Mesodermal cell (in vitro differentiated cells): Measurements from ENCODE around the gene FBXW4.
"Not testable (repeated sequence)": the region's sequence is repeated elsewhere in the genome, so short reads cannot be mapped to it uniquely, and the experiment has no call there.

Experiments
- H3K27ac ChIP-seq: 2 replicates; pipeline ENCODE4 v1.7.0; 2013; ENCODE audit warnings: mild to moderate bottlenecking, low read depth, low read length, moderate library complexity; ENCODE audit not compliant: severe bottlenecking
- H3K36me3 ChIP-seq: 2 replicates; pipeline ENCODE4 v1.7.1; 2013; ENCODE audit warnings: mild to moderate bottlenecking, low read length, moderate library complexity; ENCODE audit not compliant: control insufficient read depth, insufficient read depth
- H3K4me1 ChIP-seq: one replicate; pipeline ENCODE4 v1.7.1; 2013; ENCODE audit warnings: mild to moderate bottlenecking, low read length; ENCODE audit not compliant: insufficient read depth, control insufficient read depth, poor library complexity, severe bottlenecking
- H3K4me3 ChIP-seq: 2 replicates; pipeline ENCODE4 v1.7.0; 2013; ENCODE audit warnings: low read length, control low read depth, mild to moderate bottlenecking; ENCODE audit not compliant: insufficient read depth, poor library complexity, severe bottlenecking; ENCODE audit errors: extremely low read depth
- H3K9me3 ChIP-seq: 2 replicates; pipeline ENCODE4 v1.7.1; 2013; ENCODE audit warnings: mild to moderate bottlenecking, low read length, moderate library complexity; ENCODE audit not compliant: control insufficient read depth
- WGBS, 2 experiments: methylation state at CpG; one replicate each; pipeline ENCODE4 v1.1.5; 2013; ENCODE audit warnings: missing lambda C conversion rate in 2 of 2; ENCODE audit not compliant: insufficient coverage in 2 of 2; 5-methylcytosine and 5-hydroxymethylcytosine counted together

The FBXW4 gene

GRCh38 chr10:101611096-101611905, 83.7 kb downstream of the FBXW4 start:
- no peak overlapping the region for H3K27ac ChIP-seq
- 93 to 94% methylated on average over 12 to 13 of the region's 16 CpGs for WGBS, 2 experiments
- H3K4me3 ChIP-seq, result no peak overlapping the region
- H3K9me3 ChIP-seq, result no peaks in the 10 kb centered on the region
- H3K36me3 ChIP-seq, result peaks cover 27% of the 10 kb centered on the region
- peaks cover 38% of the 10 kb centered on the region for H3K4me1 ChIP-seq

GRCh38 chr10:101609481-101609880, 85.5 kb downstream of the FBXW4 start:
- Histone ChIP-seq H3K4me1 (peaks cover 38% of the 10 kb centered on the region), H3K4me3 (no peak overlapping the region), H3K9me3 (no peaks in the 10 kb centered on the region), H3K27ac (peak overlapping the region; percentile 11), H3K36me3 (peaks cover 37% of the 10 kb centered on the region)
- 85 to 100% methylated on average over 2 of the region's 4 CpGs for WGBS, 2 experiments

GRCh38 chr10:101607124-101607523, 87.8 kb downstream of the FBXW4 start:
- H3K4me1 ChIP-seq, result peaks cover 38% of the 10 kb centered on the region

GRCh38 chr10:101602761-101603398, 92.1 kb downstream of the FBXW4 start:
- Histone ChIP-seq H3K4me1 (peaks cover 14% of the 10 kb centered on the region), H3K9me3 (no peaks in the 10 kb centered on the region), H3K27ac (no peak overlapping the region), H3K4me3 (no peak overlapping the region), H3K36me3 (peaks cover 9% of the 10 kb centered on the region)
- 0 to 40% methylated on average over 2 to 5 of the region's 6 CpGs for WGBS, 2 experiments

More at GRCh38 chr10:101607124-101607523, 87.8 kb downstream of the FBXW4 start:
- no peaks in the 10 kb centered on the region for H3K9me3 ChIP-seq
- 0% methylated on average over 1 of the region's 2 CpGs; no CpG with 5 or more reads in 1 of the 2 experiments for WGBS, 2 experiments
- H3K4me3 ChIP-seq, result no peak overlapping the region
- H3K27ac ChIP-seq, result peak overlapping the region; percentile 13
- peaks cover 31% of the 10 kb centered on the region for H3K36me3 ChIP-seq

GRCh38 chr10:101601541-101601940, 93.4 kb downstream of the FBXW4 start:
- H3K27ac ChIP-seq, result no peak overlapping the region
- no peaks in the 10 kb centered on the region for H3K9me3 ChIP-seq
- no peak overlapping the region for H3K4me3 ChIP-seq
- peaks cover under 1% of the 10 kb centered on the region for H3K4me1 ChIP-seq
- peaks cover 9% of the 10 kb centered on the region for H3K36me3 ChIP-seq
- WGBS, 2 experiments, result 80% methylated on average over 1 of the region's 1 CpG; no CpG with 5 or more reads in 1 of the 2 experiments

GRCh38 chr10:101597091-101597900, 97.7 kb downstream of the FBXW4 start:
- Histone ChIP-seq H3K9me3 (no peaks in the 10 kb centered on the region), H3K4me1 (no peaks in the 10 kb centered on the region), H3K36me3 (no peaks in the 10 kb centered on the region), H3K4me3 (no peak overlapping the region), H3K27ac (no peak overlapping the region)
- WGBS, 2 experiments, result 71 to 76% methylated on average over 11 to 12 of the region's 14 CpGs

- H3K36me3 ChIP-seq, result no peaks in the 10 kb centered on the region
- no peak overlapping the region for H3K4me3 ChIP-seq
- H3K4me1 ChIP-seq, result no peaks in the 10 kb centered on the region
- H3K27ac ChIP-seq, result no peak overlapping the region
- no peaks in the 10 kb centered on the region for H3K9me3 ChIP-seq
- 96 to 97% methylated on average over 6 of the region's 13 CpGs for WGBS, 2 experiments
Observed at GRCh38 chr10:101595591-101596433, 99.2 kb downstream of the FBXW4 start.

- H3K9me3 ChIP-seq, H3K36me3 ChIP-seq, H3K27ac ChIP-seq, H3K4me3 ChIP-seq, H3K4me1 ChIP-seq: not testable (repeated sequence)
- 100% methylated on average over 2 of the region's 2 CpGs; no CpG with 5 or more reads in 1 of the 2 experiments for WGBS, 2 experiments
Observed at GRCh38 chr10:101593331-101593730, 101.6 kb downstream of the FBXW4 start.

GRCh38 chr10:101588879-101589278, 106.1 kb downstream of the FBXW4 start:
- WGBS, 2 experiments, result 0 to 57% methylated on average over 1 to 5 of the region's 5 CpGs
- Histone ChIP-seq H3K4me3 (peak overlapping the region; percentile 95), H3K4me1 (no peaks in the 10 kb centered on the region), H3K36me3 (peaks cover 13% of the 10 kb centered on the region), H3K9me3 (no peaks in the 10 kb centered on the region), H3K27ac (peak overlapping the region; percentile 49)
